ENCODE results near the gene WNT3. TPM values are rescaled to one million over a fixed set of nuclear protein-coding genes. Genes with fewer than 3 reads are reported as not detected.

WNT3 gene
- total and polyA plus RNA-seq, 2 donors (not counting 3 experiments of a cell fraction or from before 2014, with no cell fraction given) = 1.4 to 2.1 TPM

DNA sequence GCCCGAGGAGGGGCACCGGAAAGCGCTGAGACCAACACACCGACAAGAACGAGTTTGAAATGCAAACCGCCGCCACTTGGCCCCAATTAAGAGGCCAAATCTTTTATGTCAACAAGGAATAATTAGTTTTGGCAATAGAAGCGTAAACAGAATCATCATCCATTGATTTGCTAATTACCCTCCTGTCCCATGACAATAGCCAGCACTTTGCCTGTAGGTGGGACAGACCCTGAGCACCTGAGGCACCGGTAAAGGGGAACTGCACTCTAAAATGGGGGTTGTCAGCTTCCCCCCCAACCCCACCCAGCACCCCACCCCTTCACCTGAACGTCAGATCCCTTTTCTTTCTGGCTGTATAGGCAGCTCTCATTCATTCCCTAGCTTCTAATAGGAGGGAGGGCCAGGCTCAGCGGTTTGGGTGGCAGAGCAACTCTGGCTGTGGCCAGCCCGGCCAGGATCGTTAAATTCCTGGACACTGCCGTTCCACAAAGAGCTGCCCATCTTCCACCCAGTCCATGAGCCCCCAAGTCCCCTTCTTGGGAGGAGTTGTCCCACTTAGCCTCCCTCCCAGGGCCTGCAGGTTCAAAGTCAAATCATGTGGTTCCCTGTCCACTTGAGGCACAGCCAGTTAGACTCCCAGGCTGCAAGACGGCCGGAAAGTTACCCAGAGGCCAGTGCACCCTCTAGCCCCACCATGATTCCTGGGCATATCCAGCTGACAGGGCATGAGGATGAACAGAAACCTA lies 45.8 kb downstream of the WNT3 start:
- peak overlapping the region; percentile 4 for H3K4me2 ChIP-seq (ENCODE audit: insufficient read depth, low read length)
- DNase-seq (ENCODE audit: low read depth, low spot score) (no peak), FAIRE-seq (no peak)
- H3K27me3 ChIP-seq (ENCODE audit: control insufficient read depth in 2 of 2, insufficient read depth in 2 of 2, low read length in 2 of 2) = no peaks in the 10 kb centered on the region
- H3K4me3 ChIP-seq (replicated peaks in 1 of 3; ENCODE audit: insufficient read depth in 1 of 3, low read depth in 1 of 3, low read length in 3 of 3) = no peak overlapping the region
- no peaks in the 10 kb centered on the region for H3K36me3 ChIP-seq (ENCODE audit: control insufficient read depth in 2 of 2, extremely low read depth in 1 of 2, insufficient read depth in 2 of 2, low read length in 2 of 2)
- dilution Hi-C loops (cut with MboI; ENCODE audit: extremely low pct_ligation_motif_present, low sequenced_read_pairs) = no loop called here
- H4K20me1 ChIP-seq (replicated peaks; ENCODE audit: control insufficient read depth, extremely low read depth, insufficient read depth, low read length) = no peaks in the 10 kb centered on the region
- CTCF ChIA-PET = interaction anchor here (1.3 kb wide), 1 partner anchor 9 kb away, joined by 3 read pairs; no protein-coding TSS in a partner anchor
- H3K4me1 ChIP-seq (ENCODE audit: control insufficient read depth, extremely low read depth, insufficient read depth, low read length) = peaks cover 2% of the 10 kb centered on the region
- TF ChIP-seq MYC (IDR thresholded peaks at IDR 0.05; ENCODE audit: low read depth, low read length) (no peak), GATA2 (IDR thresholded peaks at IDR 0.05; ENCODE audit: insufficient read depth, insufficient read length, low read depth, low read length) (no peak), FOS (IDR thresholded peaks at IDR 0.05; ENCODE audit: borderline replicate concordance, insufficient read depth, low read length) (no peak), JUN (IDR thresholded peaks at IDR 0.05; ENCODE audit: borderline replicate concordance, insufficient read depth, insufficient read length, low read depth) (no peak), POLR2A (IDR thresholded peaks at IDR 0.05; ENCODE audit: low read depth, low read length) (no peak), POLR2AphosphoS5 (IDR thresholded peaks at IDR 0.05; ENCODE audit: insufficient read depth, low read depth, low read length) (no peak), EZH2 (IDR thresholded peaks at IDR 0.05; ENCODE audit: borderline replicate concordance, low read depth, low read length, severe bottlenecking) (no peak)
- TF ChIP-seq, protein P1, sequence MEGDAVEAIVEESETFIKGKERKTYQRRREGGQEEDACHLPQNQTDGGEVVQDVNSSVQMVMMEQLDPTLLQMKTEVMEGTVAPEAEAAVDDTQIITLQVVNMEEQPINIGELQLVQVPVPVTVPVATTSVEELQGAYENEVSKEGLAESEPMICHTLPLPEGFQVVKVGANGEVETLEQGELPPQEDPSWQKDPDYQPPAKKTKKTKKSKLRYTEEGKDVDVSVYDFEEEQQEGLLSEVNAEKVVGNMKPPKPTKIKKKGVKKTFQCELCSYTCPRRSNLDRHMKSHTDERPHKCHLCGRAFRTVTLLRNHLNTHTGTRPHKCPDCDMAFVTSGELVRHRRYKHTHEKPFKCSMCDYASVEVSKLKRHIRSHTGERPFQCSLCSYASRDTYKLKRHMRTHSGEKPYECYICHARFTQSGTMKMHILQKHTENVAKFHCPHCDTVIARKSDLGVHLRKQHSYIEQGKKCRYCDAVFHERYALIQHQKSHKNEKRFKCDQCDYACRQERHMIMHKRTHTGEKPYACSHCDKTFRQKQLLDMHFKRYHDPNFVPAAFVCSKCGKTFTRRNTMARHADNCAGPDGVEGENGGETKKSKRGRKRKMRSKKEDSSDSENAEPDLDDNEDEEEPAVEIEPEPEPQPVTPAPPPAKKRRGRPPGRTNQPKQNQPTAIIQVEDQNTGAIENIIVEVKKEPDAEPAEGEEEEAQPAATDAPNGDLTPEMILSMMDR (IDR thresholded peaks at IDR 0.05; ENCODE audit: extremely low read depth in 1 of 2, insufficient read depth in 1 of 2, low read depth in 1 of 2, low read length in 2 of 2) = no peak
- TF ChIP-seq, protein P2, sequence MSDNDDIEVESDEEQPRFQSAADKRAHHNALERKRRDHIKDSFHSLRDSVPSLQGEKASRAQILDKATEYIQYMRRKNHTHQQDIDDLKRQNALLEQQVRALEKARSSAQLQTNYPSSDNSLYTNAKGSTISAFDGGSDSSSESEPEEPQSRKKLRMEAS (IDR thresholded peaks at IDR 0.05; ENCODE audit: insufficient read depth, insufficient read length) = no peak
- peak overlapping the region; percentile 62 for H2AFZ ChIP-seq (ENCODE audit: low read depth, low read length)
- BruUV-seq (replicated peaks) = no TSS peak
- H3K27ac ChIP-seq (ENCODE audit: insufficient read depth, low read depth, low read length) = no peak overlapping the region
- POLR2A ChIA-PET = no interaction called here
- intact Hi-C loops (cut with micrococcal nuclease) = no loop called here
- H3K79me2 ChIP-seq (ENCODE audit: control insufficient read depth, insufficient read depth, low read length) = no peaks in the 10 kb centered on the region
- no peaks in the 10 kb centered on the region for H3K9me1 ChIP-seq (replicated peaks; ENCODE audit: control insufficient read depth, extremely low read depth, insufficient read depth, low read length)
- no peak overlapping the region for H3K9ac ChIP-seq (replicated peaks; ENCODE audit: extremely low read depth, insufficient read depth, low read length)
- no peaks in the 10 kb centered on the region for H3K9me3 ChIP-seq (replicated peaks; ENCODE audit: control insufficient read depth, insufficient read depth, low read length)

Measured in endothelial cell of umbilical vein (primary cell).